Vagina (tissue), 2 donors: ENCODE results near the gene UST.

ENCODE experiments used
- POLR2AphosphoS5 ChIP-seq, 2 donors: sonication (generic); formaldehyde crosslinking; IDR thresholded peaks; one replicate each; pipeline ENCODE4 v1.9.0; 2017; ENCODE audit warnings: antibody characterized with exemption in 2 of 2, mild to moderate bottlenecking in 2 of 2, low read depth in 1 of 2; ENCODE audit not compliant: insufficient read depth in 1 of 2
- TF ChIP-seq, protein P1 (sequence below), 3 experiments: fragments of 450-650 bp in 2 of 3; fragments of 200-600 bp in 1 of 3; sonication (generic) in 1 of 3; IDR thresholded peaks; one replicate each; pipeline ENCODE4 v1.5.1; 2017 to 2019; ENCODE audit warnings: antibody characterized with exemption in 3 of 3, mild to moderate bottlenecking in 2 of 3, moderate library complexity in 2 of 3

DNA sequence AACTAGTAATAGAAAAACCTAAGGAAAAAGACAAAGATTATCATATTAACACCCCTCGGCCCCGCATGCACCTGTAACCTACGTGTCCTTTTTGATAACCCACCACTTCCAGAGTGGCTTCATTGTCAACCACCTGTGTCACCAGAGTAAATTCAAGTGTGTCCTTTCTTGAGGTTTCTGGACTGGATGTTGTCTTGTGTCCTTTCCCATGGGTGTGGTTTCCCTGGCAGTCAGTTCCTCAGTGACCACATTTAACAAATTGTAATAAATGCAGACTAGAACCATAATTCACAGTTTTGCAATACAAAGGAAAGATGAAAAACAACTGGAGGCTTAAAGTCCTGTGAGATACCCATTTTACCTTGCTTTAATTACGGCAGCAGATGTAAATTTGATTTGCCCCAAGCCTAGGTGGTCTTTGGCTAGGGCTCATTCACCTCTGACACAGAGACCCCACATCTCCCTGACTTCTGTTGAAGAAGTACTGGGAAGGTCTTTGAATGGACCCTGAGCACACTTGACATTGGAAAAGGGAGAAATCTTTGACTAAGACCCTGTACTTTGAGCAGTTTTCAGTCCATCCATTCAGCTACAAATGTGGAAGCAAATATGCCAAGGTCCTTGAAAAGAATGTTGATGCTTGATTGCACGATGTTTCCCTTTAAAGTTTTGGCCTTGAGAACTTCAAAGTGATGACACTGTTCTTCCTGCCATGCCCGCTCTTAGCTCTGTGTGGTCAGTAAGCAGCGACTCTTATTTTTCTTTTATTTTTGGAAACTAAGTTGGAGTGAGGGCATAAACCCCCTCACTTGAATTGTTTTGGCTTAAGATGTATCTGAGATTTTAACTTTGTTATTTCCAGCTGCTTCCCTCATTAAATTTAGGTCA lies 232.4 kb downstream of the UST start:
- TF ChIP-seq, protein P1, sequence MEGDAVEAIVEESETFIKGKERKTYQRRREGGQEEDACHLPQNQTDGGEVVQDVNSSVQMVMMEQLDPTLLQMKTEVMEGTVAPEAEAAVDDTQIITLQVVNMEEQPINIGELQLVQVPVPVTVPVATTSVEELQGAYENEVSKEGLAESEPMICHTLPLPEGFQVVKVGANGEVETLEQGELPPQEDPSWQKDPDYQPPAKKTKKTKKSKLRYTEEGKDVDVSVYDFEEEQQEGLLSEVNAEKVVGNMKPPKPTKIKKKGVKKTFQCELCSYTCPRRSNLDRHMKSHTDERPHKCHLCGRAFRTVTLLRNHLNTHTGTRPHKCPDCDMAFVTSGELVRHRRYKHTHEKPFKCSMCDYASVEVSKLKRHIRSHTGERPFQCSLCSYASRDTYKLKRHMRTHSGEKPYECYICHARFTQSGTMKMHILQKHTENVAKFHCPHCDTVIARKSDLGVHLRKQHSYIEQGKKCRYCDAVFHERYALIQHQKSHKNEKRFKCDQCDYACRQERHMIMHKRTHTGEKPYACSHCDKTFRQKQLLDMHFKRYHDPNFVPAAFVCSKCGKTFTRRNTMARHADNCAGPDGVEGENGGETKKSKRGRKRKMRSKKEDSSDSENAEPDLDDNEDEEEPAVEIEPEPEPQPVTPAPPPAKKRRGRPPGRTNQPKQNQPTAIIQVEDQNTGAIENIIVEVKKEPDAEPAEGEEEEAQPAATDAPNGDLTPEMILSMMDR (IDR thresholded peaks at IDR 0.05): no peak
- TF ChIP-seq POLR2AphosphoS5 (IDR thresholded peaks at IDR 0.05; ENCODE audit: insufficient read depth in 1 of 2, low read depth in 1 of 2): no peak
